SK-N-DZ (cell line): ENCODE measurements around the gene HAT1.
A peak's percentile ranks its signal among the peaks of the same experiment; 100 is the strongest.
"Not testable (repeated sequence)": the region's sequence is repeated elsewhere in the genome, so short reads cannot be mapped to it uniquely, and the experiment has no call there.

ENCODE experiments used
- DNase-seq: peaks from one replicate; pipeline ENCODE4 v3.0.0-alpha.2; 2015; ENCODE audit warnings: low spot score

The HAT1 gene

DNA sequence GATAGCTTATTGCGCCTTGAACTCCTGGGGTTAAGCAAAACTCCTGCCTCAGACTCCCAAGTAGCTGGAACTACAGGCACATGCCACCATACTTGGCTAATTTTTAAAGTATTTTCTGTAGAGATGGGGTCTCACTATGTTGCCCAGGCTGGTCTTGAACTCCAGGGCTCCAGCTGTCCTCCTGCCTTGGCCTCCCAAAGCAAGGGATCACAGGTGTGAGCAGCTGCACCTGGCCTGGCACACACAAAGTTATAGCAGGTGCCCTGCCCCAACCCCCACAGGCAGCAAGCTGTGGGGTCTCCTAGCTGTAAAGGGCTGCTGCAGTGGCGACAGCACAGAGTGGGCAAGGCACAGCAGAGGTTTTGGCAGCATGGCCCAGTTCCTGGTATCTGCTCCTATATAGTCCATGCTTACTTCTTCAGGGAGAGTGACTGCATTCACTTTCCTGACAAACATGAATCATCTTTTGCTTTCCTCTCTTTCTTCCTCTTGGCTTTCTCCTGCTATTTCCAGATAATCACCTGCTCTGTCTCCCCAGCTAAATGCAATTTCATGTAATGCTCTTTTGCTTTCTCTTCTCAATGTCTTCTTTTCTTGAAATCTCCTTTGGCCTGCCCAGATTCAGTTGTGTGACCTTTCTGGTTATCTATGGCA, 50.2 kb downstream of the HAT1 start:
- no peak for DNase-seq

DNA sequence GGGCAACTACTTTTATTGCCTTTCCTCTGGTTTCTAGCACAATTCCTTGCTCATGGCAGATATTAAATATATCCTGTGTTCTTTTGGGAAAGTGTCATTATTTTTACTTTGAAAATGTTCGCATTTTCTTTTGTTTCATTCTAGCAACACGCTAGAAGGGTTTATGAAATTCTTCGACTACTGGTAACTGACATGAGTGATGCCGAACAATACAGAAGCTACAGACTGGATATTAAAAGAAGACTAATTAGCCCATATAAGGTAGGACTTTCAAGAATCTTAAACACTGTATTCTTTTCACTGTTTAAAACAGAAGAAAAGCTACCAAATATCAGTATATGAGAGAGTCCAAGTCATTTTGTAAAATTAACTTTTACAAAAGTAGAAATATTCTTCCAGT, 56.8 kb downstream of the HAT1 start:
- no peak for DNase-seq

DNA sequence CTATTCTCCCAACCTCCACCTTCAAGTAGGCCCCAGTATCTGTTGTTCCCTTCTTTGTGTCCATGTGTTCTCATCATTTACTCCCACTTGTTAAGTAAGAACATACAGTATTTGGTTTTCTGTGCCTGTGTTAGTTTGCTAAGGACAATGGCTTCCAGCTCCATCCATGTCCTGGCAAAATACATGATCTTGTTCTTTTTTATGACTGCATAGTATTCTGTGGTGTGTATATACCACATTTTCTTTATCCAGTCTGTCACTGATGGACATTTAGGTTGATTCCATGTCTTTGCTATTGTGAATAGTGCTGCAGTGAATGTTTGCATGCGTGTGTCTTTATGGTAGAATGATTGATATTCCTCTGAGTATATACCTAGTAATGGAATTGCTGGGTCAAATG, 61.7 kb downstream of the HAT1 start:
- DNase-seq = not testable (repeated sequence)

DNA sequence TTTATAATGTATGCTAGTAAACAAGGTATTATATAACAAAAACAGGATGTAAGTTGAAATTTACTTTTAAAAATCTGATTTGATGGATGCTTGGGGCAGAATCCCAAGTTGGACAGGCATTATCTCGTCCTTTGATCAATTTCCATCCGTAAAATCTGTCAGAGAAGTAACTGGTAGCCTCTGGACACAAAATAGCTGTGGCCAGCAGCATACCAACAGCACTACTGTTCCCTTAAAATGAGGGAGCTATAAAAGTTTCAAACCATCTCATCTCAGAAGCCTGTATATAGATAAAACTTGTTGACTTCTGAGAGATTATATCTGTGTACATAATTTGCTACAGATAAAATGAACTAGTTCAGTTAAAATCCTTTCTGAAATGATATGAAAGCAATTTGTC, 62.8 kb downstream of the HAT1 start:
- no peak for DNase-seq

DNA sequence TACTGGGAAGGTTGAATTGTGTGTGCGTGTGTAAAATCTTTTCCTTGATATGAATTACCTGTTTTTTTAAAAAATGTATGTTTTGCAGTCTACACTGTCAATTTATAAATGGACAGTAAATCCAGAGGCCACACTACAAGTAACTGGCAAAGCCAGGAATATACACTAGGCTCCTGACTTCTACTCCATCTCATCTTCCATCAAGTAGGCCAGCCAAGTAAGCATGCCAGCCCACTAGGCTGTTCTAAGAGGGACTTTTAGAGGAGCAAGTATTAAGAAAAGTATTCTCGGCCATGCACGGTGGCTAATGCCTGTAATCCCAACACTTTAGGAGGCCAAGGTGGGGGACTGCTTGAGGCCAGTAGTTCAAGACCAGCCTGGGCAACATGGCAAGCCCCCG, 64.5 kb downstream of the HAT1 start:
- no peak for DNase-seq

DNA sequence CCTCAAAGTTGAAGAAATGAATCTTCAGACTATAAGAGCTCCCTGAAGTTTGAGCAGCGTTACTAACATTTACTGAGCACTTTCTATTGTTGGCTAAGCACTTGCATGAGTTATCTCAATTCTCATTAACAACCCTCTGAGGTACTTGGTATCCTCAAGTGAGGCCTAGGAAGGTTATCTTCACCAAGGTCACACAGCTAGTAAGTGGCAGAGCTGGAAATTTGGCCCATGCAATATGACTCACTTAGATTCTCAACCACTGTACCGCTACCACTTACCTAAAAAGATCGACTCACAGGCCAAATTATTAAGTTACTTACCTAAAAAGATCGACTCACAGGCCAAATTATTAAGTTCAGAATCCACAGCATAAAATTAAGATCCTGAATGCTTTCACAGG, 68.8 kb downstream of the HAT1 start:
- no peak for DNase-seq

DNA sequence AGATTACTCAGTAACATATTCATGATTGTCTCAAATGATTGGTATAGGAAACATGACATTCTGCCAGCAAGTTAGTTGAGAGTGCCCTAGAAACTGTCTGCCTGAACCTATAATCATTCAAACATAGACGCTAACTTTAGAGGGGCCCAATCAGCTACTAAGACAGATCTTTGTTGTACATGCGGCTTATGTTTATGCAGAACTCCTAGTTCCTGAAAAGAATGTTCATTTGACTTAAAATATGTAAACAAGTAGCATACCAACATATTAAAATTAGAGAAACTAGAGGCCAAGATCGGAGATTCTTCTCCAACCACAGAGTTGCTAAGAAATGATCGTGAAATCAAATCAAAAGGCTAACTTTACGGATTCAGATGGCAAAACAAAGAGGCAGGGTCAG, 73.3 kb downstream of the HAT1 start:
- no peak for DNase-seq

DNA sequence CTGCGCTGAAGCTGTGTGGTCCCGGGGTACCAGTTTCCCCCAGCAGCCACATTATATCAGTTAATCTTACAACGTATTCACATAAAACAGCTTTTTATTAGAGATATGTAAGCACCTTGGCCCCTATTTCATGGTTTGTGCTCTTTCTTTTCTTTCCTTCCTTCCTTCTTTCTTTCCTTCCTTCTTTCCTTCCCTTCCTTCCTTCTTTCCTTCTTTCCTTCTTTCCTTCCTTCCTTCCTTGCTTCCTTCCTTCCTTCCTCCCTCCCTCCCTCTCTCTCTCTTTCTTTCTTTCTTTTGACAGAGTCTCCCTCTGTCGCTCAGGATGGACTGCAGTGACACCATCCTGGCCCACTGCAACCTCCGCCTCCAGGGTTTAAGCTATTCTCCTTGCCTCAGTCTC, 73.8 kb downstream of the HAT1 start:
- no peak for DNase-seq

DNA sequence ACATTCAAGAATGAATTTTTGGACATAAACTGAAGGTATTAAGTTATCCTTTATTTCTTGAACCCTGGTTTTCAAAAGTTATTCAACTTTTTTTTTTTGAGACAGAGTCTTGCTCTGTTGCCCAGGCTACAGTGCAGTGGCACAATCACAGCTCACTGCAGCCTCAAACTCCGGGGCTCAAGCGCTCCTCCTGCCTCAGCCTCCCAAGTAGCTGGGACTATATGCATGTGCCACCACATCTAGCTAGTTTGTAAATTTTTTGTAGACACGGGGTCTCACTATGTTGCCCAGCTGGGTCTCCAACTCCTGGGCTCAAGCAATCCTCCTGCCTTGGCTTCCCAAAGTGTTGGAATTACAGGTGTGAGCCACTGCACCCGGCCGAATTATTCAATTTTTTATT, 74.8 kb downstream of the HAT1 start:
- DNase-seq = not testable (repeated sequence)

DNA sequence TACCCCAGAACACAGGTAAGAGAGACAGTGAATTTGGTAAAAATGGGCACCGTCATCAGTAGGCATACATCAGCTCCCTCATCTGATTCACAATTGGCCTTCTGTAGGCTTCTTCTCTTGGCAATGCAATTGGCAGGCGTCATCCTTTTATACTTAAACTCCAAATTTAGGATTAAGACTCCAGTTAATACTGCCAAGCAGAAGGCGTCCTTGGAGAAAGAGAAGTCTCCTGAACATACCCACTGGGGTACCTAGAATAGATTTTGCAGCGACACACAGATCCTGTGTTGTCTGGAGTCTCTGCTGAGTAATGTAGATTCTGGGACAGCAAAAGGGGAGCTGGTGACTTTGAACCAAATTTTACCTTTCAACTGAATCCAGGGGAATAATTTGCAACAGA, 76.9 kb downstream of the HAT1 start:
- DNase-seq = peak; percentile 10

DNA sequence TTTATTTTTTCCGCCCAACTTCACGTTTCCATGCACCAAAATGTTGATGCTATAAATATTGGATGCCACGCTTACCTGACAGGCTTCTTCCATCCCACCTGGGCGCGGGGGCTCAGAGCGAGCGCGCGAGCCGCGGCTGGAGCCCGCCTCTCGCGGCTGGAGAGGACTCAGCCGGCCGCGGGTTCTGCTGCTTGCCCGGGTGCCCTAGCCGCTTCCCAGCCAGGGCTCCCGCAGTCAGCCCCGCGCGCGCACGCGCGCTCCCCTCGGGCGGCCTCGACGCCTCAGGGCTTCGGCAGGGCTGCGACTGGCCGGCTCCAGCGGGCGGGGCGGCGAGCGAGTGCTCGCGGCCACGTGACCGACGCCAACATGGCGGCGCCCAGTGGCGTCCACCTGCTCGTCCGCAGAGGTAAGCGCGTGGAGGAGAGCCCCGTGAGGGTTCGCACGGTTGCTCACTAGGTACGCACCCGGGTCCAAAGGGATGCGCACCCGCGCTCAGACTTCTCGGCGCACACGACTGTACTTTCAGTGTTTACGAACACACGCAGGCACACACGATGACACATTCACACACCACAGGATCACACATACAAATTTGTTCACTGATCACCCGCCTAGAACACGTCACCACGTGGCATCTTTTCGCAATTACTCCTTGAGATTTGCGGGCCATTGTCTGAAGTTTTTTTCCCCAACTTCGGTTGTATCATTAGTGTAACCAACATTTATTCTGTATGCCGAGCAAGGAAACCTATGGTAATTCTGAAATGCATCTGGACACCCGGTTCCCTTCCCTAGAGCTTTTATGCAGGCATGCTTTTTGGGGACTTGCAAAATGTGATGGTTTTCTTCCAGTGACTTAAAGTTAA, 77.6 kb downstream of the HAT1 start, which contains the start of gene METAP1D:
TSS of gene METAP1D (plus strand) at position 350 of the 866 bp plus-strand sequence. CDS start at position 367, 17 bp downstream.
- DNase-seq = peak; percentile 92

DNA sequence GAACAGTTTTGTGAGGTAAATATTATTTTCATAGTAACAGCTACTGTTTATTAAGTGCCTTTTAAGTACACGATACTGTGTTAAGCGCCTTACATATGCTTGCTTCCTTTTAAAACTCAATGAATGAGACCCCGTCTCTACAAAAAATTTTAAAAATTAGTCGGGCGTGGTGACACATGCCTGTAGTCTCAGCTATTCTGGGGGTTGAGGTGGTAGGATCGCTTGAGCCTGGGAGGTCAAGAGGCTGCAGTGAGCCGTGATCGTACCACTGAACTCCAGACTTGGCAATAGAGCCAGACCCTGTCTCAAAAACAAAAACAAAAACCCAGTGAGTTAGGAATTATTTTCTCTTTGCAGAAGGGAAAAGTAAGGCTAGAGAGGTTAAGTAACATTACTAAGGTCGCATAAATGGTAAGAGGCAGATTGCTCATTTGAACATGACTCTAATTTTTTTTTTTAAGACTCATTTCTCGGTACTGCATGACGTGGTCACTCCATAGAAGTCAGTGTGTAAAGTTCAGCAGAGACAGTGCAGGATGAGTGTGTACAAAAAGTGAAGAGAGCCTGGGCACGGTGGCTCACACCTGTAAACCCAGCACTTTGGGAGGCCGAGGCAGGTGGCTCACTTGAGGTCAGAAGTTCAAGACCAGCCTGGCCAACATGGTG, 78.6 kb downstream of the HAT1 start:
- no peak for DNase-seq

DNA sequence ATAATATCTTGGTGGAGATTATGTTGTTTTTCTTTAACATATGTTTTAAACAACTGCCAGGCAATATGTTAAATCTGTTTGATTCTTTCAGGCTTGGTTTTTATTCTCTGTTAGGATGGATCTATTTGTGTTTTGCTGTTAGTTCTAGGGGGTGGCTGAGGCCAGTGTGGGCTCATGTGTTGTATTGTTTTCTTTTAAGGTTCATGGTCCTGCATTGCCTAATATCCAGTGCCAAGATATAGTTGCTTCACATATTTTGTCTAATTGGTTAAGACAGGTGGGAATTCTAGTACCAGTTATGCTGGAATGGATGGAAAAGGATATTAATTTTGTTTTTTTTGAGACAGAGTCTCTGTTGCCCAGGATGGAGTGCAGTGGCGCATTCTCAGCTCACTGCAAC, 85.1 kb downstream of the HAT1 start:
- DNase-seq = no peak

DNA sequence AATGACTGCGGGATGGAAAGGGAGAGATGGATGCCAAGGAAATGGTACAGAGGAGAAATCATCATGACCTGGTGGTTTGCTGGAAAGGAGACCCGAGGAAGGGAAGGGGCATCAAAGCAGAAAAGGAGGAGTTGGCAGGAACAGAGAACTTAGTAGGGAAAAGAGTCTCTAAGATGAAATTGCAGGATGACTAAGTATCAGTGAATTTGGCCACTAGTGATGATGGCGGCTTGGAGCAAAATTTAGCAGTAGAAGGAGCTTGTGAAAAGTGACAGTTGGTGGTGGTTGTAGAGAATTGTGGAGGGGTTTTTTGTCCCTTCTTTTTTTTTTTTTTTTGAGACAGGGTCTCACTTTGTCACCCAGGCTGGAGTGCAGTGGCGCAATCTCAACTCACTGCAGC, 87.6 kb downstream of the HAT1 start:
- no peak for DNase-seq

DNA sequence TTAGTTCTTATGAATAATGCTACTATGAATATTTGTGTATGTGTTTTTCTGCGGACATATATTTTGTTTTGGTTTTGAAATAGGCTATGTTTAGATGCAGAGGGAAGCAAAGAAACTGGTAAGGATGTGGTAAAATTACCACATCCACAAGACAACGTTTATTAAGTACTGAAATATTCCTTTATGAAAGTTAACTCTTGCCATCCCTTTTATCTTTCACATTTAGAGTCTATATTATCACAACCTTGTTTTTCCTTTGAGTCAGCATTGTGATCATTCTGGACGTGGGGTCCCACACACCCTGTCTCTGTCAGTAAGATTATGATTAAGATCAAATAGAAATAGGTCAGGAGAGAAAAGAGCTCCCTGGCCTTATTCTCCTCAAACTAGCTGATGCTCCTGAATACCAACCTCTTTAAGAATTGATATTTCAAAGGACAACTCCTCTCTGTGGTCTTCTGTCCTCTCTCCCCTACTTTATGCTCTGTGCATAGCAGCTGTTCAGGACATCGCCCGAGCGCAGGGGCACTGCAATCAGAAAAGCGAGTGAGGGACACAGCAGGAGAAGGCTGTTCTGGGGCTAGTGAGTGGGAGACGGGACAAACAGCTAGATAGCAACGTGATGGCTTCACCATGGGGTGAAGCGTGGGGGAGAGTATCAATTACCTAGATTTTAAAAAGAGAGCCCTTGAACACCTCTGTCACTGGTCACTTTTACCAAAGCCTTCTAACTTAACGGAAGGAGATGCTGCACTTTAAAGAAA, 89.7 kb downstream of the HAT1 start:
- DNase-seq = no peak

DNA sequence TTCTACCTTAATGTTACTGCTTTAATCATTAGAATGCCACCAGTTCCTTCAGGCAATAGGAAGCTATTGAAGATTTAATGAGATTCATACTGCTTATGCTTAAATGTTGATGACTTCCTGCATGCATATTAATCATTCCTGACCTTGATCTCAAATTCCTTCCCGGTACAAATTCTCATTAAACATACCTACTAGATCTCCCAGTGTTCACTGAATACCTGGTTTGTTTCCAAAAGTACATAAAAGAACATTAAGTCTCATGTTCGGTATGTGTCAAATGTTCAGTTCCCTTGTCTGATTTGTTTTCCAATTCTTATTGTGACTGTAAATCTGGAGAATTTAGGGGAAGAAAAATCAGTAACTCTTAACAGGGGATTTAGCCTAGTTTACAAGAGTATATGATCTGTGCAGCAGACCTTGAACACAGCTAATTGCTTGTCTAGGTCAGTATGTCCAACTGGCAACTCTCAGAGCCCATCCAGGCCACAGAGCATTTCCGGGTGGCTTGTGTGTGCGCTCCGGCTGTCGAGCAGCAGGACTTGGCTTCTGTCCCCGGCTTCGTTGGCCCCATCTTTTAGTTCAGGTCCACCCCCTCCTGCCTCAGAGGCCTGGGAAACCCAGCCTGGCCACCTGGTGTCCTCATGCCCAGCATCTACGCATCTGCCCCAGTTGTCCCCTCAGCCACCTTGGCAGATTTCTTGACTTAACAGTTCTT, 90.6 kb downstream of the HAT1 start:
- DNase-seq = no peak

DNA sequence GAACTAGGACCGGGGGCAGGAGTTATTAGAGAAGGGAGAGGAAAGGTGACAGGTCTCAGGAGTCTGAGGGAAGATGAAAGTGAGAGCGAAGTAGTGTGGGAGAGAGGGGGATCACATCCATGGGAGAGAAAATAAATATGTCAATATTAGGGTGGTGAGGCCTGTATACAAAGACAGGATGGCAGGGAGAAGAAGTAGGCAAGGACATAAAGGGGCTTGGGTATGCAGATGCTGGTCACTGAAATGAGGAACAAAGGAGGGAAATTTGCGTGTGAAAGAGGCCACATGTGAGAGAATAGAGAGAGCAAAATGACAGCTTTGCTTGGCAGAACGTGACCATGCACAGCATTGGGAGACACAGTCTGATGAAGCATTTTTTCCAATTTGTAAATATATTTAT, 91.1 kb downstream of the HAT1 start:
- DNase-seq = no peak

DNA sequence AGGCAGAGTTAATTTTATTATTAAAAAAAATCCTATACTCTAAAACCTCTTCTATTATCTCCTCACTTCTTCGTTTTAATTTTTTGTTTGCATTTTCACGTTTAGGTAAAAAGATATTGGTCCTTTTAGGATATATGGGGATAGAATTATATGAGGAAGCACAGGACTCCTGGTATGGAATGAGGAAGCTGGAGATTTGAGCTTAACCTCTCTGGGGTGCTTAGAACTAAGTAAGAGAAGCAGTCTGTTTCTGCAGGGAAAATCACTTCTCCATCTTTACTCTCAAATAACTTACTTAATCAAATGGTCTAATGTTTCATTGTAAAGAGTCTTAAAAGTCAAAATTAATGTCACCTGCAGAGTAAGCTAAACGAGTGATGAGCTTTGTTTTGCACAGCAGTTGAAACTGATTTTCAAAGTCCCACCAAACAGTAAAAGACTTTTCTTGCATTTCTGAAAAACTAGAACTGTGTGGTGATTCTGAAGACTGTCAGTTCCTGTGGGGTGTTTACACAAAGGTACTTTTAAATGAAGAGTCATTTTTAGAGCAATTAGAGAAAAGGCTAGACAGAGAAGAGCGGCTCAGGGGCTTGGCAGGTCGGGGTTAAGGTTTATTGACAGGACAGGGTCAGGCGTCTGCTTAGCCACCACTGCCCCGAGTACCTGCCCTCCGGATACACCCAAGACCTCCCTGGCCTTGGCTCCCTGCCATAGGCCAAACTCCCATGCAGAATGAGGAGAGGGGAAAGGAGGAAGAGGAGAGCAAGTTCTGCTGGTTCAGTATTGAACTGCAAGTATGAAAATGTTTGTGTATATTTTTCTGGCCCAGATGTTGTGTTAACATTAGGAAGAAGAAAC, 99.0 kb downstream of the HAT1 start:
- no peak for DNase-seq

DNA sequence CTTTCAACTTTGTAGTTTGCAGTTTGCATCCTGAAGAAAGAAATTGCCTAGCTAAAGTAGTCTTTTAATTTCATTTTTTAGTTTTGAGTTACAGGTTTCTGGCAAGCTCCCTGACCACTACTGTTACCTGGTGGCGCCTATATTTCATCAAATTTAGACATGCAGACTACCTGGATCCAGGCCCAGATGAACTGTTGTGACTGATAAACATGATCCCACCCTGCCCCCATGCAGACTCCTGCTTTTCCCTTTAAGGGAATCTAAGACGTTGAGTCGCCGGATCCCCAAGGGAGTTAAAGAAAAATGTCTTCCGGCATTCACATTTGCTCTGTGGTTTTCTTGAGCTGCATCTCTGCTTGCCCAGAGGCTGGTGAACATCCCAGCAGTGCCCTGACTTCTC, 99.7 kb downstream of the HAT1 start:
- DNase-seq = peak; percentile 20

DNA sequence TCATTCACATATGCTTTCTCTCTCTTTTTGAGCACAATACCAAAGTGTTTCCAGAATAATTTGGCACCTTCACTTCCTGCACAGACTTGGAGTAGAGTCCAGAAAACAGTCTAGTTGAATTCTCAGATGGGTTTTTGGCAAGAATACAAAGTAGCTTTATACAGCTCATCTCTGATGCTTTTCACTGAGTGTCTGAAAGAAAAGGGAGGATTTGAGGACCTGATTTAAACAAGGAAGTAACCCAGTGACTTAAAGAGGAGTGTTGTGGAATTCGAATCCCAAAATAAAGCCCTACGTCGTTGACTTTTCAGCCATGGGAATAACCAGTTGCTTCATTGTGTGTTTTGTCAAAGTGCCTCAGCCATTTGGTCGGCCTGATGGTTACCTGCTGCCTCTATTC, 109.3 kb downstream of the HAT1 start:
- no peak for DNase-seq
